ENCODE results near the gene TARDBP.

TARDBP gene

GRCh38 chr1:11058026-11058425 is 45.6 kb downstream of the TARDBP start:
- no peak overlapping the region for H3K4me3 ChIP-seq (ENCODE audit: low read length)
- no peak for DNase-seq (ENCODE audit: low read depth)
- no peak for TF ChIP-seq CTCF (conservative IDR thresholded peaks at IDR 0.05; ENCODE audit: low read length)

GRCh38 chr1:11058595-11059154 is 46.2 kb downstream of the TARDBP start:
- peak overlapping the region; percentile 83 for H3K4me3 ChIP-seq (ENCODE audit: low read length)
- TF ChIP-seq CTCF (conservative IDR thresholded peaks at IDR 0.05; ENCODE audit: low read length): no peak
- no peak for DNase-seq (ENCODE audit: low read depth)

- TF ChIP-seq CTCF (conservative IDR thresholded peaks at IDR 0.05; ENCODE audit: low read length): no peak
- H3K4me3 ChIP-seq (ENCODE audit: low read length): peak overlapping the region; percentile 83
- DNase-seq (ENCODE audit: low read depth): no peak
These were observed 46.9 kb downstream of the TARDBP start for GRCh38 chr1:11059155-11059967.

- peak within 1 kb of the TSS; percentile 83 for H3K4me3 ChIP-seq (ENCODE audit: low read length)
- DNase-seq (ENCODE audit: low read depth): peak; percentile 85
- peak; percentile 25 for TF ChIP-seq CTCF (conservative IDR thresholded peaks at IDR 0.05; ENCODE audit: low read length)
These were observed 47.7 kb downstream of the TARDBP start, which contains the start of gene SRM for GRCh38 chr1:11059968-11060830. TSS of gene SRM (minus strand) at chr1:11060018. CDS start at chr1:11059943, 75 bp downstream.

- H3K4me3 ChIP-seq (ENCODE audit: low read length): no peak overlapping the region
- no peak for DNase-seq (ENCODE audit: low read depth)
- no peak for TF ChIP-seq CTCF (conservative IDR thresholded peaks at IDR 0.05; ENCODE audit: low read length)
These were observed 49.4 kb downstream of the TARDBP start for GRCh38 chr1:11061652-11062365.

GRCh38 chr1:11062965-11063401 is 50.5 kb downstream of the TARDBP start:
- no peak overlapping the region for H3K4me3 ChIP-seq (ENCODE audit: low read length)
- peak; percentile 94 for DNase-seq (ENCODE audit: low read depth)
- no peak for TF ChIP-seq CTCF (conservative IDR thresholded peaks at IDR 0.05; ENCODE audit: low read length)

Measured in AG10803 (cell line).